Trophoblast cell (in vitro differentiated cells and primary cell): ENCODE data around the gene DDT.
"Not testable (repeated sequence)": the region's sequence is repeated elsewhere in the genome, so short reads cannot be mapped to it uniquely, and the experiment has no call there.

ENCODE experiments used
- DNase-seq, 2 donors: peaks; one replicate each; pipeline ENCODE4 v3.0.0-alpha.2; 2016
- H2AFZ ChIP-seq: 2 replicates; pipeline ENCODE4 v1.6.1; 2013; ENCODE audit warnings: low read length, moderate library complexity, mild to moderate bottlenecking; ENCODE audit not compliant: insufficient read depth, poor library complexity
- H2AK5ac ChIP-seq: 2 replicates; pipeline ENCODE4 v1.6.1; 2013; ENCODE audit warnings: mild to moderate bottlenecking, low read length
- H2BK120ac ChIP-seq: 2 replicates; pipeline ENCODE4 v1.6.1; 2013; ENCODE audit warnings: low read length, mild to moderate bottlenecking, moderate library complexity; ENCODE audit not compliant: insufficient read depth, poor library complexity
- H2BK12ac ChIP-seq: 2 replicates; pipeline ENCODE4 v1.6.1; 2013; ENCODE audit warnings: mild to moderate bottlenecking, low read length, moderate library complexity
- H2BK5ac ChIP-seq: 2 replicates; pipeline ENCODE4 v1.6.1; 2013; ENCODE audit warnings: low read length, low read depth, moderate library complexity, mild to moderate bottlenecking; ENCODE audit not compliant: poor library complexity
- H3K14ac ChIP-seq: 2 replicates; pipeline ENCODE4 v1.6.1; 2013; ENCODE audit warnings: mild to moderate bottlenecking, low read length
- H3K18ac ChIP-seq: 2 replicates; pipeline ENCODE4 v1.6.1; 2013; ENCODE audit warnings: mild to moderate bottlenecking, low read length
- H3K23ac ChIP-seq: 2 replicates; pipeline ENCODE4 v1.6.1; 2013; ENCODE audit warnings: low read length
- H3K27ac ChIP-seq: 2 replicates; pipeline ENCODE4 v1.5.1; 2013; ENCODE audit warnings: low read depth, mild to moderate bottlenecking, inconsistent platforms, low read length, moderate library complexity
- H3K27me3 ChIP-seq: 2 replicates; pipeline ENCODE4 v1.6.1; 2013; ENCODE audit warnings: inconsistent platforms, mild to moderate bottlenecking, low read length, moderate library complexity; ENCODE audit not compliant: insufficient read depth
- H3K36me3 ChIP-seq, 2 experiments: 1 replicate in 1 of 2; 2 replicates in 1 of 2; pipeline ENCODE4 v1.6.1; 2013; ENCODE audit warnings: low read length in 2 of 2, mild to moderate bottlenecking in 2 of 2, moderate library complexity in 1 of 2; ENCODE audit not compliant: insufficient read depth in 2 of 2, control insufficient read depth in 1 of 2
- H3K4ac ChIP-seq: 2 replicates; pipeline ENCODE4 v1.6.1; 2013; ENCODE audit warnings: low read depth, mild to moderate bottlenecking, low read length, moderate library complexity
- H3K4me1 ChIP-seq, 2 experiments: 1 replicate in 1 of 2; 2 replicates in 1 of 2; pipeline ENCODE4 v1.6.1; 2013; ENCODE audit warnings: low read length in 2 of 2, mild to moderate bottlenecking in 2 of 2, moderate library complexity in 1 of 2; ENCODE audit not compliant: insufficient read depth in 2 of 2, control insufficient read depth in 1 of 2
- H3K4me2 ChIP-seq: 2 replicates; pipeline ENCODE4 v1.6.1; 2013; ENCODE audit warnings: inconsistent platforms, mild to moderate bottlenecking, low read length, moderate library complexity
- H3K4me3 ChIP-seq: 2 replicates; pipeline ENCODE4 v1.5.1; 2013; ENCODE audit warnings: mild to moderate bottlenecking, low read depth, low read length, inconsistent platforms
- H3K79me1 ChIP-seq: one replicate; pipeline ENCODE4 v1.6.1; 2013; ENCODE audit warnings: low read length
- H3K79me2 ChIP-seq: 2 replicates; pipeline ENCODE4 v1.6.1; 2013; ENCODE audit warnings: low read length, mild to moderate bottlenecking; ENCODE audit not compliant: control insufficient read depth, insufficient read depth, poor library complexity
- H3K9ac ChIP-seq: 2 replicates; pipeline ENCODE4 v1.6.1; 2013; ENCODE audit warnings: mild to moderate bottlenecking, low read length
- H3K9me3 ChIP-seq: 2 replicates; pipeline ENCODE4 v1.6.1; 2013; ENCODE audit warnings: low read depth, mild to moderate bottlenecking, control low read depth, inconsistent platforms, low read length; ENCODE audit not compliant: insufficient read depth
- H4K12ac ChIP-seq: 2 replicates; pipeline ENCODE4 v1.6.1; 2013; ENCODE audit warnings: low read depth, mild to moderate bottlenecking, low read length, moderate library complexity
- H4K8ac ChIP-seq: 2 replicates; pipeline ENCODE4 v1.6.1; 2013; ENCODE audit warnings: low read depth, mild to moderate bottlenecking, low read length, moderate library complexity
- H4K91ac ChIP-seq: one replicate; pipeline ENCODE4 v1.6.1; 2013; ENCODE audit warnings: low read depth, mild to moderate bottlenecking, low read length, moderate library complexity
- WGBS: extraction: QIAGEN DNeasy Blood & Tissue Kit; methylation state at CpG from one replicate; pipeline ENCODE4 v1.1.7; 2013; ENCODE audit warnings: missing lambda C conversion rate; ENCODE audit not compliant: insufficient read length, insufficient coverage; ENCODE audit errors: extremely low coverage; 5-methylcytosine and 5-hydroxymethylcytosine counted together

DDT gene

DNA sequence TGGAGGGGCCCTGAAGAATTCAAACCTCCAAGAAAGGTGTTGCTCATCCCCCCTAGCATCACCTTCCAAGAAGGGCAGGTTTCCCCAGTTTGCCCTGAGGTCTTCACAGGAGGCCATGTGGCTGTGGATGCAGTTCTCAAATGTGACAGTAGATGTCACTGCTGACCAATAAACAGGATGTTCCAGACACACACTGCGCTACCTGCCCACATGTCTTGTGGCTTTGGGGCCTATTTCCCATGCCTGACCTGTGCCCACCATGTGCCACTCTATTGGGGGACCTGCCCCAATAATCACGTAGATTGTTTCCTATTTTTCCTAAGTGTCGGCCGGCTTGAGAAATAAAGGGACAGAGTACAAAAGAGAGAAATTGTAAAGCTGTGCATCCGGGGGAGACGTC, 10.2 kb upstream of the DDT start:
- H3K79me2 ChIP-seq, result no peaks in the 10 kb centered on the region
- H3K14ac ChIP-seq, result no peak overlapping the region
- H4K91ac ChIP-seq, result no peak overlapping the region
- no peak overlapping the region for H3K23ac ChIP-seq
- H2BK12ac ChIP-seq, result no peak overlapping the region
- H4K8ac ChIP-seq, result no peak overlapping the region
- no peak overlapping the region for H3K27ac ChIP-seq
- H2AFZ ChIP-seq, result no peak overlapping the region
- no peaks in the 10 kb centered on the region for H3K36me3 ChIP-seq
- no peak overlapping the region for H3K9ac ChIP-seq
- no peak overlapping the region for H3K4me3 ChIP-seq
- H3K4me1 ChIP-seq, result no peaks in the 10 kb centered on the region
- no peaks in the 10 kb centered on the region for H3K79me1 ChIP-seq
- no peak overlapping the region for H2AK5ac ChIP-seq
- no CpG with 5 or more reads among the region's 6 CpGs for WGBS
- no peak overlapping the region for H4K12ac ChIP-seq
- no peak overlapping the region for H3K4ac ChIP-seq
- H3K9me3 ChIP-seq, result no peaks in the 10 kb centered on the region
- no peak overlapping the region for H2BK5ac ChIP-seq
- H3K4me2 ChIP-seq, result no peak overlapping the region
- no peak overlapping the region for H3K18ac ChIP-seq
- H2BK120ac ChIP-seq, result no peak overlapping the region
- no peaks in the 10 kb centered on the region for H3K27me3 ChIP-seq
- DNase-seq, result peak; percentile 16 to 55

DNA sequence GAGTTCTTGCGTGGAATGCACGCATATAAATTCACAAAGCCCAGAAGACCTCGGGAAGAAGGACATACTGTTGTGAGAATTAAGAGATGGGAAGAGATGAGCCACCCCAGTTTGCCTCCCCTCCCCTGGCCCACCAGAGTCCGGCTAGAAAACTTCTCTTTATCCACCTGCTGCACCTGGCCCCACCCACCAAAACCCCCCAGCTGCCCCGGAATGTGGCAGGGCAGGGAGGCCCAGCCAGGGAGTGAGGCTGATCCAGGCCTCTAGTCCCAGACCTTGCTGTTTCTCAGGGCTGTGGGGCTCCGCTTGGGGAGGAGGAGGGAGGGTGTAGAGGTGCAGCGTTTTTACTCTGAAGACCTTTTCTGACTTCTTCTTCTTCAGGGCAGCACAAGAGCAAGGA, 6.3 kb upstream of the DDT start:
- H3K23ac ChIP-seq, H3K4me2 ChIP-seq, H3K18ac ChIP-seq, H3K9me3 ChIP-seq, H2BK12ac ChIP-seq, H2BK120ac ChIP-seq, H4K12ac ChIP-seq, H3K9ac ChIP-seq, DNase-seq, H3K4me1 ChIP-seq, H3K79me1 ChIP-seq, H3K4ac ChIP-seq, H3K27me3 ChIP-seq, H3K79me2 ChIP-seq, H3K4me3 ChIP-seq, H2AFZ ChIP-seq, H3K14ac ChIP-seq, H2AK5ac ChIP-seq, H3K36me3 ChIP-seq, H4K91ac ChIP-seq, H2BK5ac ChIP-seq, H3K27ac ChIP-seq, H4K8ac ChIP-seq: not testable (repeated sequence)
- no CpG with 5 or more reads among the region's 7 CpGs for WGBS

GRCh38 chr22:23979557-23980240, 5.5 kb upstream of the DDT start, which contains the start of gene GSTT2:
Gene GSTT2, plus strand, starts transcription at chr22:23980134.
- not testable (repeated sequence) for H2BK5ac ChIP-seq, H2BK12ac ChIP-seq, H3K14ac ChIP-seq, H4K12ac ChIP-seq, H2AK5ac ChIP-seq, H2BK120ac ChIP-seq, DNase-seq, H3K4ac ChIP-seq, H3K9ac ChIP-seq, H2AFZ ChIP-seq, H3K4me3 ChIP-seq, H3K23ac ChIP-seq, H3K79me2 ChIP-seq, H3K18ac ChIP-seq, H3K79me1 ChIP-seq, H3K4me1 ChIP-seq, H3K4me2 ChIP-seq, H3K36me3 ChIP-seq, H4K91ac ChIP-seq, H4K8ac ChIP-seq, H3K27ac ChIP-seq, H3K9me3 ChIP-seq, H3K27me3 ChIP-seq
- no CpG with 5 or more reads among the region's 41 CpGs for WGBS

DNA sequence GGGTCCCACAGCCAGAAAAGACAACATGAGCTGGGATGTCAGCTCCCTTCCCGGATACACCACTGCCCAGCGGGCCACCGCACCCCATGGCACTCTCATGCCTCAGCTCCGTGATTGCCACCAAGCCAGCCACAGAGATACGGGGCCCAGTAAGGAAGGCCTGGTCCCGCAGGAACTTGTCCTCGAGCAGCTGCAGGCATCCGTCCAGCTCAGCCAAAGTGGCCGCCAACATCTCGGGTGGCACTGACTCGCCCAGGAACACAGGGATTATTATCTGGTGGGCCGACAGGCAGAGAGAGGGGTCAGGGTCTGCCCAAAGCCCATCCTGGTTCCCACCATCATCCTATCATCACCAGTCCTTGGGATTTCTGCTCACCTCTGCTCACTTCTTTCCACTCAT, 3.1 kb upstream of the DDT start:
- H2AFZ ChIP-seq, H3K9ac ChIP-seq, H3K79me2 ChIP-seq, H3K27me3 ChIP-seq, DNase-seq, H2BK5ac ChIP-seq, H3K4me1 ChIP-seq, H3K9me3 ChIP-seq, H2AK5ac ChIP-seq, H2BK120ac ChIP-seq, H3K4ac ChIP-seq, H3K4me2 ChIP-seq, H4K12ac ChIP-seq, H3K23ac ChIP-seq, H4K91ac ChIP-seq, H3K14ac ChIP-seq, H3K79me1 ChIP-seq, H2BK12ac ChIP-seq, H4K8ac ChIP-seq, H3K4me3 ChIP-seq, H3K18ac ChIP-seq, H3K27ac ChIP-seq, H3K36me3 ChIP-seq: not testable (repeated sequence)
- no CpG with 5 or more reads among the region's 12 CpGs for WGBS
